DMS153 treated with DMSO at 0.1 percent for 48 hours (cell line): ENCODE results near the gene IRF5.
"Not testable (repeated sequence)": the region's sequence is repeated elsewhere in the genome, so short reads cannot be mapped to it uniquely, and the experiment has no call there.

ENCODE experiments used
- DNase-seq: peaks from one replicate; lab custom pipeline; 2025; ENCODE audit not compliant: unreplicated experiment; lab: John Stamatoyannopoulos, UW

IRF5 gene

GRCh38 chr7:128938544-128939074 is 882 bp downstream of the IRF5 start:
- DNase-seq = no peak

DNA sequence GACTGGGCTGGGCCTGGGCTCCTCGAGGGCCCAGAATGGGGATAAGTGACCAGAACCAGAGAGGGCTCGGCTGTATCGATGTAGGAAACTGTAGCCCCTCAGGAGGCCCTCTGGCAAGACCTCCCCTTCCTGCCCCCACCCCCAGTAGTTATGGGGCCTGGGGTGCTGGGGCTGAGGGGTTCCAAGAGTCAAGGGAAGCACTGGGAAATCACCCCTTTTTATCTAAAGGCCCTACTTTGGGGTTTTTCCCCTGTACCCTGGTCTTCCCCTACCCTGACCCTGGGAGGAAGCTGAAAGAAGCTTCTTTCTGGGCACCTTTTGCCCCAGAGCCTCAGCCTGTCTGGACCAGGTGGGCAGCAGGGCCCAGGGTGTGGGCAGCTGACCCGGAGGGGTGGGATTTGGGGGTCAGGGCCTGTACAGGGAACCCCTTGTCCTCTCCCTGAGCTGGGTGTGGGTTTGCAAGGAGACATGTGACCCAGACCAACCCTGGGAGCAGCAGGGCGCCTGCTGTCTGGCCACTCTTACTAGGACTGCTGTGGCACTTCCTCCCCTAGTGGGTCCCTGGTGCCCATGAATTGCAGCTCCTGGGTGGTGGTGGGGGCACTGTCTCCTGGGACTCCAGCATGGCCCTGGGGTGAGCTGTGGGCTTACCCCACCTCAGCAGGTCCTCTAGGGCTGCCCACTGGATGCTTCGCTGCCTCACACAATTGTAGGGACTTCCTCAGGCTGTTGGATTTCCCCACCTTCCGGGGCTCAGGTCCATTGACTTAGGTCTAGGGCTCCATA is 1.5 kb downstream of the IRF5 start:
- DNase-seq = no peak

DNA sequence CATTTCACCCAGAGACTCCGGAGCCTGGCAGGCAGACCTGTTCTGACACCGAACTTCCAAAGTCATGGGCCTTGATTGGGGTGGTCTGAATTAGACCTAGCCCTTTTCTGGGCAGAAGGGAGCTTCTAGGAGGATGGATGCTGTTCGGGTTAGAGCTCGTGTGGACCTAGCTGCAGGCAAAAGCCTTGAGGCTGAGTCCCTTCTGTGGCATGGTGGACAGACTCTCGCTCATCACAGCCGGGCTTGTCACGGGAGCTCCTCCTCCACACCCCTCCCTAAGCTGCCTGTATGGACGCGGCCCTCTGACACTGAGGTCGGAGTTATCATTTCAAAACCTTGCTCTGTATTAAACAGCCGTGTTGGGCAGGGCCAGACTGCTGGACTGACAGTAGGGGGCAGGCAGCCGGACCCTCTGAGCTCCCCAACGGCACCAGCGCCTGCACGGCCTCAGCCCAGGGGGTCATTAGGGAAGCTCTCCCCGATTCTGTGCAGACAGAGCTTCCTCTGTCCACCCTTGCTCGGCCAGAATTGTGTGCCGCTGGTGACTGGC is 2.2 kb downstream of the IRF5 start:
- no peak for DNase-seq

DNA sequence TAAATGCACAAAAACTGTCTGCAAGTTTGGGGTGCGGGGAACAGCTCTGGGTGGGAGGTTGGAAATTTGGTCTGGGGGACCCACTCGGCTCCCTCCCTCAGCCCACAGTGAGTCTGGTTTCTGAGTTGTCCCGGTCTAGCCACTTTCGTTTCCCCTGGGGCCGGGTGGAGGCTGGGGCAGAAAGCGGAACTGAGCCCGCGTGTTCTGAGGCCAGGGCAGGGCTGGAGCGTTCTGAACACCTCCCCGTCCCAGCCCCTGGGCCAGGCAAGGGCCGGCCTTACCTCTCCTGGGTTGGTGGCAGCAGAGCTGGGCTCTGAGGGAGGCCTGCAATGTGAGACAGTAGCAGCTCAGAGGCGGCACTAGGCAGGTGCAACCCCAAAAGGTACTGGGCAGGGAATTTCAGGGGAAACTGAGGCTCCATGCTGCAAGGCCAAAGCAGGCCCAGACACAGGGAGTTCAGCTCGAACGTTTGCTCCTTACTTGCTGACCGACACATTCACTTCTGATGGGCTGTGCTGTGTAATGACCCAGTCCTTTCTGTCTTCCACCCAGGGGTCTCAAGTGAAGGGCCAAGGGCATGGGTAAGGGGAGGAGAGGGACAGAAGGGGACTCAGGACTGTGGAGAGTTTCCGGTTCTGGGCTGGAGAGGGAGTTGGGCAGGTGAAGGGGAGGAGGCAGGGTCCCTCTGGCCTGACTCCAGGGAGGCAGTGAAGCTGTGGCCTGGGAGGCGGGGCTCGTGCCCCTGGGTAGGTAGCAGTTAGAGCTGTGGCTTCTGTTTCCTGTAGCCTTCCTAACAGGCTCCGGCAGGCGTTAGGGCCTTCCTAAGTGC is 3.0 kb downstream of the IRF5 start:
- DNase-seq = no peak

- DNase-seq = no peak
Observed at GRCh38 chr7:128941323-128941890, 3.7 kb downstream of the IRF5 start.

- no peak for DNase-seq
Observed at GRCh38 chr7:128941946-128942526, 4.3 kb downstream of the IRF5 start.

GRCh38 chr7:128943251-128943650 is 5.5 kb downstream of the IRF5 start:
- DNase-seq = not testable (repeated sequence)

DNA sequence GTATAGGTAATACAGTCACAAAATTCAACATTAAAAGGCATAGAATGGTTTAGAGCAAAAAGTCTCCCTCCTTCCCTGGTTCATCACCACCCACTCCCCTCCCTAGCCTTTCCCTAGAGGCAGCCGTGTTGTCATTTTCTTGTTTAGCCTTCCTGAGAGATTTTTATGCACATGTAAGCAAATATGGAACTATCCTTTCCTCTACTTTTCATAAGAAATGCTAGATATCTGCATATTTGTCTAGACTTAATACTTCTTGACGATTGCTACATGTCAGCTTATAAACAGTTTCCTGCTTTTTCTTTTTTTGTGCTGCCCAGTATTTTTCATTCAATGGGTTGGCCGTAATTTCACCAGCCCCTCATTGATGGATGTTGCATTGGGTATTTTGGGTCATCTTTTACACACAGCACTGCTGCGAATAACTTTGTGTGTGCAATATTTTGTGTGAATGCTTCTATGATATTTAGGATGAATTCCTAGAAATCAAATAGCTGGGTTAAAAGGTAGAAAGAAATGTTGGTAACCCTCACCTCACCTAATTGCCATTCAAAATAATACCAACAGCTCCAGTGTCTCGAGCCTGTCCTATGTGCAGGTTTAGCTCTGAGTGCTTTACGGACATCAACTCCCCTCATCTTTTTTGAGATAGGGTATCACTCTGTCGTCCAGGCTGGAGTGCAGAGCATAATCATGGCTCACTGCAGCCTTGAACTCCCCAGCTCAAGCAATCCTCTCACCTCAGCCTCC is 6.9 kb downstream of the IRF5 start:
- no peak for DNase-seq

- DNase-seq = no peak
Observed at GRCh38 chr7:128945668-128946366, 8.1 kb downstream of the IRF5 start.

DNA sequence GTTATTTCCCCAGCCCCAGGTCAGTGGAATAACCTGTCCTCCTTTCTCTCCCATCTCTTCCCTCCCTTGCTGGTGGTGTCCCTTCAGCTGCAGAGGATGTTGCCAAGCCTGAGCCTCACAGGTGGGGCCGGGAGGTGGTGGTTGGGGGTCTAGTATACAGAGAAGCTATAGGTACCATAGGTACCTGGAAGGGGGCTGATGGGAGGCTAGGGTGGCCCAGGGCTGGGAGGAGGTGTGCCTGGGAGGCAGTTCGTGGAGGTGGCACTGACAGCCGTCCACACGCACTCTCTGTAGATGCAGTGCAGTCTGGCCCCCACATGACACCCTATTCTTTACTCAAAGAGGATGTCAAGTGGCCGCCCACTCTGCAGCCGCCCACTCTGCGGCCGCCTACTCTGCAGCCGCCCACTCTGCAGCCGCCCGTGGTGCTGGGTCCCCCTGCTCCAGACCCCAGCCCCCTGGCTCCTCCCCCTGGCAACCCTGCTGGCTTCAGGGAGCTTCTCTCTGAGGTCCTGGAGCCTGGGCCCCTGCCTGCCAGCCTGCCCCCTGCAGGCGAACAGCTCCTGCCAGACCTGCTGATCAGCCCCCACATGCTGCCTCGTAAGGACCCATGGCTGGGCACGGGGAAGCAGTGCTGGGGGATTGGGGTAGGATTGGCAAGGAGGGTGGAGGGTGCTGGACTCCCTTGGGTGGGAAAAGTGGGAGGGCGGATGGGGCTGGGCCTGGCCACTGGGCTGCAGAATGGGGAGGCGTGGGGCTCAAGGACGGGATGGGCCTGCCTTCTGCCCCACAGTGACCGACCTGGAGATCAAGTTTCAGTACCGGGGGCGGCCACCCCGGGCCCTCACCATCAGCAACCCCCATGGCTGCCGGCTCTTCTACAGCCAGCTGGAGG is 9.5 kb downstream of the IRF5 start:
- DNase-seq = no peak

DNA sequence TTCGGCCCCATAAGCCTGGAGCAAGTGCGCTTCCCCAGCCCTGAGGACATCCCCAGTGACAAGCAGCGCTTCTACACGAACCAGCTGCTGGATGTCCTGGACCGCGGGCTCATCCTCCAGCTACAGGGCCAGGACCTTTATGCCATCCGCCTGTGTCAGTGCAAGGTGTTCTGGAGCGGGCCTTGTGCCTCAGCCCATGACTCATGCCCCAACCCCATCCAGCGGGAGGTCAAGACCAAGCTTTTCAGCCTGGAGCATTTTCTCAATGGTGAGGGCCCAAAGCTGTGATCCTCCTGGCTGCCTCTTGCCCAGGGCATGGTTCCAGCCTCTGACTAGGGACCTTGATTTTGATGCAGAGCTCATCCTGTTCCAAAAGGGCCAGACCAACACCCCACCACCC is 10.1 kb downstream of the IRF5 start:
- DNase-seq = no peak

DNA sequence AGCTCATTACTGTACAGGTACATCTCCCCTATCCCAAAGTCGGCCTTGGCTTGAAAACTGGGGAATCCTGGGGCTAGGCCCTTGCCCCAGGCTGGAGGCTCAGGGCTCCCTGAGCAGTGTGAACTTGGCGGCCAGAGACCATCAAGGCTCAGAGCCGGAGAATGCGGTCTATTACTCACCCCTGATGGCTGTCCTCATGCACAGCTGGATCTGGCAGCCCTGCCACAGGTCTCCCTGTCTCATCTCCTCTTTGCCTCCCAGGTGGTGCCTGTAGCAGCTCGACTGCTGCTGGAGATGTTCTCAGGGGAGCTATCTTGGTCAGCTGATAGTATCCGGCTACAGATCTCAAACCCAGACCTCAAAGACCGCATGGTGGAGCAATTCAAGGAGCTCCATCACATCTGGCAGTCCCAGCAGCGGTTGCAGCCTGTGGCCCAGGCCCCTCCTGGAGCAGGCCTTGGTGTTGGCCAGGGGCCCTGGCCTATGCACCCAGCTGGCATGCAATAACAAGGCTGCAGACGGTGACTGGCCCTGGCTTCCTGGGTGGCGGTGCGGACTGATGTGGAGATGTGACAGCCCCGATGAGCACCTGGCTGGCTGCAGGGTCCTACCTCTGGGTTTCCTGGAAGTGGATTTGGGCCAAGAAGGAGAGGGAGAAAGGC is 10.7 kb downstream of the IRF5 start:
- no peak for DNase-seq

GRCh38 chr7:128948976-128949760 is 11.4 kb downstream of the IRF5 start:
- DNase-seq = no peak

DNA sequence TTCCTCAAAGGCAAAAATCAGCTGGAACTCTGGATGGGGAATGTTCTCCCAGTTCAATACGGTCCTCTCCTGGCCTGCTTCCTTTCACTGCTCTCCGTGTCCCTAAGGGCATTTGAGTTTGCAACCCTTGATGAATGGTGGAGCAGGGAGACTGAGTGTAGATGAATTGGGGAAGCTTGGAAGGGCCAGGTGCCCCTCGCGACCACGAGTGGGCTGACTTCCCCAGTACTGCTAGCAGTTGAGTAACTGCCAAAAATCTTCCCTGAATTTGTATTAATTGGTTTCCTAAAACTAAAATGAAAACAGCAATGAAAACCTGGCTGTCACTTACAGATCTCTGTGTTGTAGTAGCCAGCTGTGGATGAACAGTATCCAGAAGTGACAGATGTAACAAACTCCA is 13.6 kb downstream of the IRF5 start:
- no peak for DNase-seq

GRCh38 chr7:128954150-128954549 is 16.4 kb downstream of the IRF5 start:
- no peak for DNase-seq

GRCh38 chr7:128954830-128955802 is 17.4 kb downstream of the IRF5 start:
- DNase-seq = no peak
